ENCODE results near the gene DUSP7. TPM values are rescaled to one million over a fixed set of nuclear protein-coding genes. Genes with fewer than 3 reads are reported as not detected.
A peak's percentile ranks its signal among the peaks of the same experiment; 100 is the strongest.

DUSP7 gene
- total RNA-seq, 6 experiments from 2014 or later = 31.7 to 43.3 (median 37.4) TPM

DNA sequence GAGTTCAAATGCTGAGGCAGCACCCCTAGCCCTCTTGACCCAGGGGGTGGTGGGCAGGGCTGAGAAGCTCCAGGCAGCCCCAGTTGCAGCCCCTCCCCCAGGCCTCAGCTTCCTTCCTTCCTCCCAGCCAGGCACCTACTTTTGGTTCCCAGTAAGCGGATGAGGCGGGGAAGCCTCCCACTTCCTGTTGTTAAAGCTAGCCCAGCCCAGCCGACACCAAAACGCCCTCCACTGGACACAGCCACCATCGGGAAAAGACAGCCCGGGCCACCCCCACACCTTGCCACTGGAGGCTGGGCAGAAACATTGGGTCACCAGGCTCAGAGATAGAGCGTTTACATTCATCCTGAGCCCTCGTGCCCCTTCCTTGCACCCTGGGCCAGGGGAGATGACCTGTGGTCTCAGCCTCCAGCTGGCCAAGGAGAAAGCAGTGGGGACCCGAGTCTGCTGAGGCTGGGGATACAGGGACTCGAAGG lies 3.5 kb downstream of the DUSP7 start:
- H3K36me3 Mint-ChIP-seq (ENCODE audit: low read depth) = peaks cover 13% of the 10 kb centered on the region
- peak; percentile 69 for TF ChIP-seq CTCF (IDR thresholded peaks at IDR 0.05)
- H3K9me3 Mint-ChIP-seq = no peaks in the 10 kb centered on the region
- no peaks in the 10 kb centered on the region; the same call in 1 of the 2 replicates for H3K27me3 Mint-ChIP-seq (ENCODE audit: insufficient read depth)
- peak overlapping the region; percentile 91 for H3K4me3 Mint-ChIP-seq
- peak overlapping the region; percentile 95 for H3K27ac Mint-ChIP-seq
- peaks cover 53% of the 10 kb centered on the region for H3K4me1 Mint-ChIP-seq (ENCODE audit: low read depth)
- DNase-seq = peak; percentile 85

- Mint-ChIP-seq H3K27me3 (ENCODE audit: insufficient read depth) (peaks cover under 1% of the 10 kb centered on the region), H3K27ac (peak overlapping the region; percentile 95; the same call in 1 of the 2 replicates), H3K4me3 (no peak overlapping the region), H3K9me3 (no peaks in the 10 kb centered on the region), H3K36me3 (ENCODE audit: low read depth) (peaks cover 13% of the 10 kb centered on the region), H3K4me1 (ENCODE audit: low read depth) (peaks cover 61% of the 10 kb centered on the region)
- TF ChIP-seq CTCF (IDR thresholded peaks at IDR 0.05) = no peak
- no peak for DNase-seq
These were observed 4.9 kb downstream of the DUSP7 start for GRCh38 chr3:52051444-52051843.

GRCh38 chr3:52050571-52050970 lies 5.8 kb downstream of the DUSP7 start:
- peaks cover 13% of the 10 kb centered on the region for H3K36me3 Mint-ChIP-seq (ENCODE audit: low read depth)
- H3K27ac Mint-ChIP-seq = peak overlapping the region; percentile 31; the same call in 1 of the 2 replicates
- DNase-seq = no peak
- peaks cover 69% of the 10 kb centered on the region for H3K4me1 Mint-ChIP-seq (ENCODE audit: low read depth)
- peaks cover 2% of the 10 kb centered on the region for H3K27me3 Mint-ChIP-seq (ENCODE audit: insufficient read depth)
- H3K4me3 Mint-ChIP-seq = no peak overlapping the region
- TF ChIP-seq CTCF (IDR thresholded peaks at IDR 0.05) = no peak
- H3K9me3 Mint-ChIP-seq = no peaks in the 10 kb centered on the region

DNA sequence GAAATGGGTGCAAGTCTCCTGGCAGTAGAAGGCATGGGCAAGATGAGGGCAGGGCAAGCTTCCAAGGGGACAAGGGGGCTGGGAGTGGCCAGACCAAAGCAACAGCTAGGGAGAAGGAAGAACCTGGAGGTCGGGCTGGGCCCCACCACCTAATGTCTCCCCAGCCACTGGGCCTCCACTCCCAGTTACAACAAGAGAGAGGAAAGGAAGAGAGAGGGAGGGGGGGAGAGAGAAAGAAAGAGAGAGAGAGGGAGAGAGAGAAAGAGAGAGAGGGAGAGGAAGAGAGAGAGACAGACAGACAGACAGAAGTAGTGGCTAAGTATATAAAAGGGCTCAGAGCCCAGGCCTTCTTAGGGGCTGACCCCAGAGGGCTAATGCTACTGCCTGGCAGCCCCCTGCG lies 6.9 kb downstream of the DUSP7 start:
- Mint-ChIP-seq H3K36me3 (ENCODE audit: low read depth) (peaks cover 13% of the 10 kb centered on the region), H3K4me1 (ENCODE audit: low read depth) (peaks cover 75% of the 10 kb centered on the region), H3K27ac (peak overlapping the region; percentile 100), H3K27me3 (ENCODE audit: insufficient read depth) (peaks cover 2% of the 10 kb centered on the region), H3K4me3 (no peak overlapping the region), H3K9me3 (no peaks in the 10 kb centered on the region)
- no peak for DNase-seq
- TF ChIP-seq CTCF (IDR thresholded peaks at IDR 0.05) = no peak

GRCh38 chr3:52047295-52047960 lies 8.9 kb downstream of the DUSP7 start:
- Mint-ChIP-seq H3K27ac (peak overlapping the region; percentile 100), H3K4me1 (ENCODE audit: low read depth) (peaks cover 60% of the 10 kb centered on the region), H3K9me3 (no peaks in the 10 kb centered on the region)

More at GRCh38 chr3:52047295-52047960, 8.9 kb downstream of the DUSP7 start:
- H3K4me3 Mint-ChIP-seq = no peak overlapping the region; the same call in 1 of the 2 replicates
- H3K36me3 Mint-ChIP-seq (ENCODE audit: low read depth) = peaks cover under 1% of the 10 kb centered on the region; the same call in 1 of the 2 replicates
- H3K27me3 Mint-ChIP-seq (ENCODE audit: insufficient read depth) = peaks cover 2% of the 10 kb centered on the region
- TF ChIP-seq CTCF (IDR thresholded peaks at IDR 0.05) = no peak
- no peak for DNase-seq

Data from HFFc6 (cell line).